ENCODE results near the gene EIF3K.

Gene EIF3K

GRCh38 chr19:38634757-38635482, 15.9 kb downstream of the EIF3K start:
- H2BK5ac ChIP-seq (ENCODE audit: low read depth, low read length, poor library complexity, severe bottlenecking), result no peak overlapping the region
- no peak overlapping the region for H2AK5ac ChIP-seq (ENCODE audit: low read length, severe bottlenecking)
- H3K18ac ChIP-seq (ENCODE audit: low read depth in 1 of 2, low read length in 2 of 2), result no peak overlapping the region
- no peaks in the 10 kb centered on the region for H3K27me3 ChIP-seq (ENCODE audit: control insufficient read depth in 1 of 2, insufficient read depth in 1 of 2, low read length in 2 of 2)
- H3K14ac ChIP-seq (ENCODE audit: low read length in 2 of 2), result no peak overlapping the region
- no peak overlapping the region for H3K9ac ChIP-seq (ENCODE audit: low read length)
- H4K8ac ChIP-seq (ENCODE audit: low read length), result peak overlapping the region; percentile 21
- no peaks in the 10 kb centered on the region for H3K9me3 ChIP-seq (ENCODE audit: control insufficient read depth, low read length)
- no peak overlapping the region for H3K4ac ChIP-seq (ENCODE audit: low read depth in 1 of 2, low read length in 2 of 2)
- H2BK120ac ChIP-seq (ENCODE audit: low read depth, low read length), result no peak overlapping the region
- H2BK12ac ChIP-seq (ENCODE audit: low read length in 2 of 2), result peak overlapping the region in 1 of 2 experiments; percentile 29
- H3K23ac ChIP-seq (ENCODE audit: low read length in 2 of 2), result peak overlapping the region in 1 of 2 experiments; percentile 63
- DNase-seq, result peak; percentile 71
- H3K4me1 ChIP-seq (ENCODE audit: control insufficient read depth, insufficient read depth, low read depth, low read length), result peaks cover 16% of the 10 kb centered on the region
- H2BK15ac ChIP-seq (ENCODE audit: low read depth, poor library complexity, severe bottlenecking), result no peak overlapping the region
- no peak overlapping the region for H2AFZ ChIP-seq (ENCODE audit: low read depth, low read length)
- no peak overlapping the region for H3K4me2 ChIP-seq (ENCODE audit: low read length, poor library complexity, severe bottlenecking)
- H3K27ac ChIP-seq (ENCODE audit: low read length, poor library complexity, severe bottlenecking), result no peak overlapping the region
- peaks cover 45% of the 10 kb centered on the region in 2 experiments for H3K36me3 ChIP-seq (ENCODE audit: control insufficient read depth in 1 of 2, insufficient read depth in 2 of 2, low read depth in 1 of 2, low read length in 2 of 2)
- 72% methylated on average over 17 of the region's 17 CpGs for WGBS
- peaks cover 21% of the 10 kb centered on the region for H3K79me1 ChIP-seq (replicated peaks; ENCODE audit: low read length, poor library complexity, severe bottlenecking)
- H4K91ac ChIP-seq (ENCODE audit: low read length), result no peak overlapping the region
- H3K4me3 ChIP-seq (ENCODE audit: insufficient read depth in 1 of 2, low read depth in 1 of 2, low read length in 2 of 2), result no peak overlapping the region

GRCh38 chr19:38635483-38636399, 16.8 kb downstream of the EIF3K start:
- Histone ChIP-seq H3K27ac (ENCODE audit: low read length, poor library complexity, severe bottlenecking) (no peak overlapping the region), H2BK120ac (ENCODE audit: low read depth, low read length) (no peak overlapping the region), H3K36me3 (ENCODE audit: control insufficient read depth in 1 of 2, insufficient read depth in 2 of 2, low read depth in 1 of 2, low read length in 2 of 2) (peaks cover 37 to 43% of the 10 kb centered on the region in 2 experiments), H2BK12ac (ENCODE audit: low read length in 2 of 2) (no peak overlapping the region), H3K4me3 (ENCODE audit: insufficient read depth in 1 of 2, low read depth in 1 of 2, low read length in 2 of 2) (no peak overlapping the region), H3K18ac (ENCODE audit: low read depth in 1 of 2, low read length in 2 of 2) (no peak overlapping the region), H2BK5ac (ENCODE audit: low read depth, low read length, poor library complexity, severe bottlenecking) (no peak overlapping the region), H3K27me3 (ENCODE audit: control insufficient read depth in 1 of 2, insufficient read depth in 1 of 2, low read length in 2 of 2) (no peaks in the 10 kb centered on the region), H3K9me3 (ENCODE audit: control insufficient read depth, low read length) (no peaks in the 10 kb centered on the region), H4K8ac (ENCODE audit: low read length) (no peak overlapping the region), H3K79me1 (replicated peaks; ENCODE audit: low read length, poor library complexity, severe bottlenecking) (peaks cover 21% of the 10 kb centered on the region), H3K4ac (ENCODE audit: low read depth in 1 of 2, low read length in 2 of 2) (no peak overlapping the region), H3K14ac (ENCODE audit: low read length in 2 of 2) (no peak overlapping the region), H2AK5ac (ENCODE audit: low read length, severe bottlenecking) (no peak overlapping the region), H2BK15ac (ENCODE audit: low read depth, poor library complexity, severe bottlenecking) (no peak overlapping the region), H3K4me1 (ENCODE audit: control insufficient read depth, insufficient read depth, low read depth, low read length) (peaks cover 16% of the 10 kb centered on the region), H3K9ac (ENCODE audit: low read length) (no peak overlapping the region), H4K91ac (ENCODE audit: low read length) (no peak overlapping the region), H3K23ac (ENCODE audit: low read length in 2 of 2) (no peak overlapping the region), H3K4me2 (ENCODE audit: low read length, poor library complexity, severe bottlenecking) (no peak overlapping the region), H2AFZ (ENCODE audit: low read depth, low read length) (no peak overlapping the region)
- WGBS, result 86% methylated on average over 16 of the region's 17 CpGs
- no peak for DNase-seq

DNA sequence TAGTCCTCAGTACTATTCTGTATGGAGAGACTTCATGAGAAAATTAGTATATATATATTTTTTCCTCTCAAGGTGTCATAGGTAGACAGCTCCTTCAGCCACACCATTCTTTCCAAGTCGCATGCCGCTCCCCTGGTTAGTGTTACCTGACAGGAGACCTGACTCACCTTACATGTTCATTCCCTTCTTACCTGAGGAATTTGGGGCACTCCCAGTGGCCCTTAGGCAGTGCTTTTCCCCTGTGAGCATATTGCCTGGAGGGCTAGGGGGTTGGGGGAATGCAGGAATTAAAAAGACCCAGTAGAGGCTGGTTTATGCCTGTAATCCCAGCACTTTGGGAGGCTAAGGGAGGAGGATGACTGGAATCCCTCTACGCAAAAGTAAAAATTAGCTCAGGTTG, 19.5 kb downstream of the EIF3K start:
- H3K18ac ChIP-seq (ENCODE audit: low read depth in 1 of 2, low read length in 2 of 2), result no peak overlapping the region
- no peak overlapping the region for H3K4me2 ChIP-seq (ENCODE audit: low read length, poor library complexity, severe bottlenecking)
- no peak overlapping the region for H3K23ac ChIP-seq (ENCODE audit: low read length in 2 of 2)
- H3K14ac ChIP-seq (ENCODE audit: low read length in 2 of 2), result no peak overlapping the region
- H3K4me1 ChIP-seq (ENCODE audit: control insufficient read depth, insufficient read depth, low read depth, low read length), result peaks cover 11% of the 10 kb centered on the region
- WGBS, result over 99% methylated on average over 3 of the region's 3 CpGs
- DNase-seq, result no peak
- no peak overlapping the region for H3K4me3 ChIP-seq (ENCODE audit: insufficient read depth in 1 of 2, low read depth in 1 of 2, low read length in 2 of 2)
- H4K8ac ChIP-seq (ENCODE audit: low read length), result no peak overlapping the region
- no peak overlapping the region for H2BK5ac ChIP-seq (ENCODE audit: low read depth, low read length, poor library complexity, severe bottlenecking)
- no peak overlapping the region for H2BK15ac ChIP-seq (ENCODE audit: low read depth, poor library complexity, severe bottlenecking)
- peaks cover 15% of the 10 kb centered on the region for H3K79me1 ChIP-seq (replicated peaks; ENCODE audit: low read length, poor library complexity, severe bottlenecking)
- H2BK12ac ChIP-seq (ENCODE audit: low read length in 2 of 2), result no peak overlapping the region
- H3K9me3 ChIP-seq (ENCODE audit: control insufficient read depth, low read length), result no peaks in the 10 kb centered on the region
- H3K9ac ChIP-seq (ENCODE audit: low read length), result no peak overlapping the region
- H4K91ac ChIP-seq (ENCODE audit: low read length), result no peak overlapping the region
- H3K27me3 ChIP-seq (ENCODE audit: control insufficient read depth in 1 of 2, insufficient read depth in 1 of 2, low read length in 2 of 2), result no peaks in the 10 kb centered on the region
- H2AK5ac ChIP-seq (ENCODE audit: low read length, severe bottlenecking), result no peak overlapping the region
- no peak overlapping the region for H3K4ac ChIP-seq (ENCODE audit: low read depth in 1 of 2, low read length in 2 of 2)
- no peak overlapping the region for H2AFZ ChIP-seq (ENCODE audit: low read depth, low read length)
- H2BK120ac ChIP-seq (ENCODE audit: low read depth, low read length), result no peak overlapping the region
- H3K36me3 ChIP-seq (ENCODE audit: control insufficient read depth in 1 of 2, insufficient read depth in 2 of 2, low read depth in 1 of 2, low read length in 2 of 2), result peaks cover 24% of the 10 kb centered on the region in 2 experiments
- H3K27ac ChIP-seq (ENCODE audit: low read length, poor library complexity, severe bottlenecking), result no peak overlapping the region

DNA sequence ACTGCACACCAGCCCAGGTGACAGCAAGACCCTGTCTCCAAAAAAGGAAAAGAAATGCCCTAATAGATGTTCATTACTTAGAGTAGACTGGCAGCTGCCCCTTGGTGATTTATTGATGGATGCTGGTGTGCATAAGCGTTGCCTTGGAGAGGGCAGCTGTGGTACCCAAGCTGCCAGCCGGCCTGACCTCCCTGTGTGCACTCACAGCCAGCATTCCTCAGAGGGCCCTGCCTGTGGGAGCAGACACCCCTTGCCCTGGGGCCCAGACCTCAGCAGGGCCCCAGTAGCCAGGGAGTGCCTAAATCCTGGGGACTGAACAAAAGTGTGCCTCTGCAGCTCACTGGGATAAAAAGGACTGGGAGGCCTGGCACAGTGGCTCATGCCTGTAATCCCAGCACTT, 20.7 kb downstream of the EIF3K start:
- 90% methylated on average over 2 of the region's 2 CpGs for WGBS
- Histone ChIP-seq H2BK120ac (ENCODE audit: low read depth, low read length) (no peak overlapping the region), H4K91ac (ENCODE audit: low read length) (no peak overlapping the region)

More for the DNA sequence above, 20.7 kb downstream of the EIF3K start:
- Histone ChIP-seq H3K27me3 (ENCODE audit: control insufficient read depth in 1 of 2, insufficient read depth in 1 of 2, low read length in 2 of 2) (no peaks in the 10 kb centered on the region), H3K4me3 (ENCODE audit: insufficient read depth in 1 of 2, low read depth in 1 of 2, low read length in 2 of 2) (no peak overlapping the region), H3K36me3 (ENCODE audit: control insufficient read depth in 1 of 2, insufficient read depth in 2 of 2, low read depth in 1 of 2, low read length in 2 of 2) (peaks cover 20 to 24% of the 10 kb centered on the region in 2 experiments), H3K4ac (ENCODE audit: low read depth in 1 of 2, low read length in 2 of 2) (peak overlapping the region in 1 of 2 experiments; percentile 58), H3K9me3 (ENCODE audit: control insufficient read depth, low read length) (no peaks in the 10 kb centered on the region), H2BK15ac (ENCODE audit: low read depth, poor library complexity, severe bottlenecking) (no peak overlapping the region), H3K27ac (ENCODE audit: low read length, poor library complexity, severe bottlenecking) (no peak overlapping the region), H2BK5ac (ENCODE audit: low read depth, low read length, poor library complexity, severe bottlenecking) (no peak overlapping the region), H3K14ac (ENCODE audit: low read length in 2 of 2) (no peak overlapping the region), H3K79me1 (replicated peaks; ENCODE audit: low read length, poor library complexity, severe bottlenecking) (peaks cover 17% of the 10 kb centered on the region), H2AFZ (ENCODE audit: low read depth, low read length) (no peak overlapping the region), H4K8ac (ENCODE audit: low read length) (no peak overlapping the region), H3K4me2 (ENCODE audit: low read length, poor library complexity, severe bottlenecking) (no peak overlapping the region), H2AK5ac (ENCODE audit: low read length, severe bottlenecking) (no peak overlapping the region), H2BK12ac (ENCODE audit: low read length in 2 of 2) (peak overlapping the region in 1 of 2 experiments; percentile 6), H3K18ac (ENCODE audit: low read depth in 1 of 2, low read length in 2 of 2) (no peak overlapping the region), H3K4me1 (ENCODE audit: control insufficient read depth, insufficient read depth, low read depth, low read length) (peaks cover 11% of the 10 kb centered on the region), H3K23ac (ENCODE audit: low read length in 2 of 2) (no peak overlapping the region), H3K9ac (ENCODE audit: low read length) (no peak overlapping the region)
- DNase-seq, result no peak

All from mesenchymal stem cell (in vitro differentiated cells and primary cell).